Dermis microvascular lymphatic vessel endothelial cell (primary cell): Measurements from ENCODE around the gene CALR3. TPM values are rescaled to one million over a fixed set of nuclear protein-coding genes. Genes with fewer than 3 reads are reported as not detected.
"Not testable (repeated sequence)": the region's sequence is repeated elsewhere in the genome, so short reads cannot be mapped to it uniquely, and the experiment has no call there.

ENCODE experiments used
- DNase-seq, 2 donors: peaks; one replicate each; pipeline versions ENCODE4 v3.0.0 to v3.0.0-alpha.2; 2010; ENCODE audit warnings: low read depth in 2 of 2
- total RNA-seq: library from RNA; depleted of rRNA; stranded (reverse); fragments of >200 nt; gene quantifications from 2 replicates; pipeline ENCODE4 v1.2.1, GENCODE V29; 2014

CALR3 gene
- total RNA-seq, 1 donor from 2014 or later, result not detected

- DNase-seq, result no peak
Observed at GRCh38 chr19:16457954-16458331, 38.0 kb downstream of the CALR3 start.

- peak in 1 of 2 donors; percentile 77 for DNase-seq
Observed at GRCh38 chr19:16457195-16457953, 38.6 kb downstream of the CALR3 start.

GRCh38 chr19:16456652-16457194 is 39.2 kb downstream of the CALR3 start:
- DNase-seq, result no peak

- no peak for DNase-seq
Observed at GRCh38 chr19:16455489-16455888, 40.5 kb downstream of the CALR3 start.

GRCh38 chr19:16454351-16454918 is 41.5 kb downstream of the CALR3 start:
- no peak for DNase-seq

GRCh38 chr19:16452325-16452724 is 43.6 kb downstream of the CALR3 start:
- no peak for DNase-seq

- no peak for DNase-seq
Observed at GRCh38 chr19:16449330-16449961, 46.5 kb downstream of the CALR3 start.

GRCh38 chr19:16448872-16449271 is 47.1 kb downstream of the CALR3 start:
- not testable (repeated sequence) for DNase-seq

- peak; percentile 99 to 100 for DNase-seq
Observed at GRCh38 chr19:16446724-16447368, 49.1 kb downstream of the CALR3 start.

GRCh38 chr19:16446108-16446723 is 49.8 kb downstream of the CALR3 start:
- no peak for DNase-seq

GRCh38 chr19:16445238-16446107 is 50.5 kb downstream of the CALR3 start:
- DNase-seq, result peak in 1 of 2 donors; percentile 55

GRCh38 chr19:16444269-16444600 is 51.7 kb downstream of the CALR3 start:
- DNase-seq, result no peak

- DNase-seq, result peak in 1 of 2 donors; percentile 63
Observed at GRCh38 chr19:16442386-16443276, 53.3 kb downstream of the CALR3 start.

- peak in 1 of 2 donors; percentile 58 for DNase-seq
Observed at GRCh38 chr19:16441661-16442162, 54.3 kb downstream of the CALR3 start.

- no peak for DNase-seq
Observed at GRCh38 chr19:16436780-16437332, 59.1 kb downstream of the CALR3 start.

GRCh38 chr19:16435999-16436650 is 59.8 kb downstream of the CALR3 start:
- DNase-seq, result peak in 1 of 2 donors; percentile 89

GRCh38 chr19:16435238-16435917 is 60.6 kb downstream of the CALR3 start:
- peak in 1 of 2 donors; percentile 94 for DNase-seq

GRCh38 chr19:16433986-16434385 is 62.0 kb downstream of the CALR3 start:
- no peak for DNase-seq
